HepG2 (cell line): ENCODE measurements around the gene PDK2. TPM values are rescaled to one million over a fixed set of nuclear protein-coding genes. Genes with fewer than 3 reads are reported as not detected.

Experiments
- AGO1 ChIP-seq: fragments of 200-400 bp; formaldehyde crosslinking; IDR thresholded peaks from 2 replicates; pipeline ENCODE4 v1.6.1; 2017; ENCODE audit warnings: mild to moderate bottlenecking, low read depth, low read length, moderate library complexity; ENCODE audit not compliant: poor library complexity, severe bottlenecking
- ATM ChIP-seq: fragments of 450-650 bp; IDR thresholded peaks from 2 replicates; pipeline ENCODE4 v1.7.1; 2017; ENCODE audit warnings: mild to moderate bottlenecking, borderline replicate concordance
- GZF1 ChIP-seq: sonication (generic); formaldehyde crosslinking; IDR thresholded peaks from 2 replicates; pipeline ENCODE4 v1.5.1; 2020; ENCODE audit warnings: mild to moderate bottlenecking, missing genetic modification reagents
- HHEX ChIP-seq: IDR thresholded peaks from 2 replicates; pipeline ENCODE4 v1.6.1; 2016; ENCODE audit warnings: control low read depth
- JUNB ChIP-seq: sonication (generic); formaldehyde crosslinking; IDR thresholded peaks from 2 replicates; pipeline ENCODE4 v1.8.0; 2022; ENCODE audit warnings: missing genetic modification reagents, mild to moderate bottlenecking, borderline replicate concordance
- LCORL ChIP-seq, 2 experiments: fragments of 450-650 bp in 1 of 2; sonication (generic) in 1 of 2; formaldehyde crosslinking in 1 of 2; IDR thresholded peaks; 2 replicates each; pipeline versions ENCODE4 v1.5.0 to v1.6.1; 2017 to 2020; ENCODE audit warnings: antibody characterized with exemption in 1 of 2, missing genetic modification reagents in 1 of 2
- NFIB ChIP-seq: sonication (generic); formaldehyde crosslinking; IDR thresholded peaks from 2 replicates; pipeline ENCODE4 v1.9.0; 2021; ENCODE audit warnings: missing genetic modification reagents, mild to moderate bottlenecking, borderline replicate concordance
- PPARG ChIP-seq: conservative IDR thresholded peaks from 2 replicates; pipeline ENCODE4 v1.6.1; 2016; ENCODE audit warnings: missing biosample characterization, missing genetic modification reagents
- RFX3 ChIP-seq: IDR thresholded peaks from 2 replicates; pipeline ENCODE4 v1.6.1; 2016; ENCODE audit warnings: missing biosample characterization, missing genetic modification reagents
- TARDBP ChIP-seq: sonication (generic); formaldehyde crosslinking; IDR thresholded peaks from 2 replicates; pipeline ENCODE4 v1.8.0; 2022; ENCODE audit warnings: mild to moderate bottlenecking, missing genetic modification reagents
- TBL1XR1 ChIP-seq: fragments of 150-350 bp; IDR thresholded peaks from 2 replicates; pipeline ENCODE4 v1.6.1; 2014; ENCODE audit warnings: borderline replicate concordance, low read length; ENCODE audit not compliant: partially characterized antibody
- TGIF2 ChIP-seq: IDR thresholded peaks from 2 replicates; pipeline ENCODE4 v1.6.1; 2016; ENCODE audit warnings: control low read depth, missing compliant biosample characterization
- ZBTB42 ChIP-seq: sonication (generic); formaldehyde crosslinking; IDR thresholded peaks from 2 replicates; pipeline ENCODE4 v1.5.0; 2020; ENCODE audit warnings: mild to moderate bottlenecking, missing genetic modification reagents
- ZBTB7B ChIP-seq: sonication (generic); formaldehyde crosslinking; IDR thresholded peaks from 2 replicates; pipeline ENCODE4 v1.4.0; 2020; ENCODE audit warnings: missing genetic modification reagents
- ZFP36 ChIP-seq: fragments of 150-350 bp; IDR thresholded peaks from 2 replicates; pipeline ENCODE4 v1.6.1; 2018; ENCODE audit warnings: borderline replicate concordance, low read length, low read depth; ENCODE audit not compliant: partially characterized antibody
- ZNF136 ChIP-seq: sonication (generic); formaldehyde crosslinking; IDR thresholded peaks from 2 replicates; pipeline ENCODE4 v1.8.1; 2022; ENCODE audit warnings: low read depth, mild to moderate bottlenecking, moderate library complexity, missing genetic modification reagents
- ZNF343 ChIP-seq: sonication (generic); formaldehyde crosslinking; IDR thresholded peaks from 2 replicates; pipeline ENCODE4 v1.4.0; 2020; ENCODE audit warnings: mild to moderate bottlenecking, missing genetic modification reagents
- ZNF460 ChIP-seq: sonication (generic); formaldehyde crosslinking; IDR thresholded peaks from 2 replicates; pipeline ENCODE4 v1.5.1; 2020; ENCODE audit warnings: missing genetic modification reagents, mild to moderate bottlenecking, borderline replicate concordance
- ZNF598 ChIP-seq: sonication (generic); formaldehyde crosslinking; IDR thresholded peaks from 2 replicates; pipeline ENCODE4 v1.5.1; 2020; ENCODE audit warnings: mild to moderate bottlenecking, missing genetic modification reagents, borderline replicate concordance
- polyA plus RNA-seq, 8 experiments: library from polyadenylated mRNA; depleted of rRNA in 3 of 8; stranded (reverse) in 7 of 8; unstranded in 1 of 8; fragments of >200 nt; fragmentation: Illumina TruSeq in 4 of 8; extraction: Trizol in 4 of 8; gene quantifications; 2 replicates each; pipeline versions ENCODE4 v1.2.1 to v1.2.3, GENCODE V29; 2011 to 2016; ENCODE audit warnings: low read depth in 4 of 8, missing spikeins in 1 of 8, mixed read lengths in 1 of 8; ENCODE audit not compliant: insufficient read depth in 1 of 8
- total RNA-seq, 5 experiments: library from RNA; depleted of rRNA; stranded (reverse); fragments of >200 nt; fragmentation: Illumina TruSeq; extraction: Trizol; gene quantifications; 2 replicates each; pipeline ENCODE4 v1.2.3, GENCODE V29; 2016; ENCODE audit warnings: low read depth in 1 of 5
- TF ChIP-seq, protein P1 (sequence below): sonication (generic); formaldehyde crosslinking; IDR thresholded peaks from 2 replicates; pipeline ENCODE4 v1.9.0; 2021; ENCODE audit warnings: missing genetic modification reagents, borderline replicate concordance
- TF ChIP-seq, protein P2 (sequence below): sonication (generic); formaldehyde crosslinking; IDR thresholded peaks from 2 replicates; pipeline ENCODE4 v1.5.0; 2020; ENCODE audit warnings: mild to moderate bottlenecking, missing genetic modification reagents
- TF ChIP-seq, protein P3 (sequence below): sonication (generic); formaldehyde crosslinking; IDR thresholded peaks from 2 replicates; pipeline ENCODE4 v1.4.0; 2020; ENCODE audit warnings: mild to moderate bottlenecking, missing genetic modification reagents
- TF ChIP-seq, protein P4 (sequence below): sonication (generic); formaldehyde crosslinking; IDR thresholded peaks from 2 replicates; pipeline ENCODE4 v1.5.0; 2020; ENCODE audit warnings: missing genetic modification reagents

The PDK2 gene
- total and polyA plus RNA-seq, 2 of the 13 experiments (the other 11 are each of a cell fraction or from before 2014, with no cell fraction given): 18.5 to 59.7 TPM

DNA sequence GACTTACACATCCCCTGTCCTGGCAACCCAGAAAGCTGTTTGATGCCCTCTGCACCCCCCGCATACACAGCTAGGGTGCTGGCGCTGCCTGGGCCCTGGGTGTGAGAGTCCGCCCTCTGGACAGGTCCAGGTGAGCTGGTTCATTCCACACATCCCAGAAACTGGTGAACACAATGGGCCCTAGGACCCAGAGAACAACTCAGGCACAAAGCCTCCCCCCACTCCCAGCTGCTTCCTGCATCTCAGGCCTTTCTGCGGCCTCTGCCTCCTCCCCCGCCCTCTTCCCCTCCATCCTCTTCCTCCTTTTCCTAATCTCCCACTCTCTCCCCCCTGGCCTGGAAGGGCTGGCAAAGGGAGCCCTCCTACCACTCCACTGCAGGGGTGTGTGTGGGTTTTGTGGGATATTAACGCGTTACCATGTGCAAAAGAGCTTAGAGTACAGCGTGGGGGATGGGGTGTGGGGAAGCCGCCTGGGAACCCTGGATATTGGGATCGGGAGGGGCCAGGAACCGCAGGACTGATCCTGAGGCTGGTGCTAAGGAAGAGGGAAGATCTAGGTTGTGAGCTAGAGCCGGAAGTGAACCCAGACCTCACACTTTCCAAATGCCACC, 56.9 kb downstream of the PDK2 start (continued):
- TF ChIP-seq, protein P1, sequence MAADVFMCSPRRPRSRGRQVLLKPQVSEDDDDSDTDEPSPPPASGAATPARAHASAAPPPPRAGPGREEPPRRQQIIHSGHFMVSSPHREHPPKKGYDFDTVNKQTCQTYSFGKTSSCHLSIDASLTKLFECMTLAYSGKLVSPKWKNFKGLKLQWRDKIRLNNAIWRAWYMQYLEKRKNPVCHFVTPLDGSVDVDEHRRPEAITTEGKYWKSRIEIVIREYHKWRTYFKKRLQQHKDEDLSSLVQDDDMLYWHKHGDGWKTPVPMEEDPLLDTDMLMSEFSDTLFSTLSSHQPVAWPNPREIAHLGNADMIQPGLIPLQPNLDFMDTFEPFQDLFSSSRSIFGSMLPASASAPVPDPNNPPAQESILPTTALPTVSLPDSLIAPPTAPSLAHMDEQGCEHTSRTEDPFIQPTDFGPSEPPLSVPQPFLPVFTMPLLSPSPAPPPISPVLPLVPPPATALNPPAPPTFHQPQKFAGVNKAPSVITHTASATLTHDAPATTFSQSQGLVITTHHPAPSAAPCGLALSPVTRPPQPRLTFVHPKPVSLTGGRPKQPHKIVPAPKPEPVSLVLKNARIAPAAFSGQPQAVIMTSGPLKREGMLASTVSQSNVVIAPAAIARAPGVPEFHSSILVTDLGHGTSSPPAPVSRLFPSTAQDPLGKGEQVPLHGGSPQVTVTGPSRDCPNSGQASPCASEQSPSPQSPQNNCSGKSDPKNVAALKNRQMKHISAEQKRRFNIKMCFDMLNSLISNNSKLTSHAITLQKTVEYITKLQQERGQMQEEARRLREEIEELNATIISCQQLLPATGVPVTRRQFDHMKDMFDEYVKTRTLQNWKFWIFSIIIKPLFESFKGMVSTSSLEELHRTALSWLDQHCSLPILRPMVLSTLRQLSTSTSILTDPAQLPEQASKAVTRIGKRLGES (CRISPR knock-in tag): no peak
- TF ChIP-seq, protein P2, sequence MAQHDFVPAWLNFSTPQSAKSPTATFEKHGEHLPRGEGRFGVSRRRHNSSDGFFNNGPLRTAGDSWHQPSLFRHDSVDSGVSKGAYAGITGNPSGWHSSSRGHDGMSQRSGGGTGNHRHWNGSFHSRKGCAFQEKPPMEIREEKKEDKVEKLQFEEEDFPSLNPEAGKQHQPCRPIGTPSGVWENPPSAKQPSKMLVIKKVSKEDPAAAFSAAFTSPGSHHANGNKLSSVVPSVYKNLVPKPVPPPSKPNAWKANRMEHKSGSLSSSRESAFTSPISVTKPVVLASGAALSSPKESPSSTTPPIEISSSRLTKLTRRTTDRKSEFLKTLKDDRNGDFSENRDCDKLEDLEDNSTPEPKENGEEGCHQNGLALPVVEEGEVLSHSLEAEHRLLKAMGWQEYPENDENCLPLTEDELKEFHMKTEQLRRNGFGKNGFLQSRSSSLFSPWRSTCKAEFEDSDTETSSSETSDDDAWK (CRISPR knock-in tag): no peak
- TF ChIP-seq ZNF136 (CRISPR knock-in tag): no peak
- peak; percentile 28 for TF ChIP-seq TBL1XR1
- TF ChIP-seq JUNB: no peak
- TF ChIP-seq ZNF343 (CRISPR knock-in tag): no peak
- no peak for TF ChIP-seq ATM
- peak; percentile 60; the same call in 1 of the 2 replicates for TF ChIP-seq TARDBP (CRISPR knock-in tag)
- peak; percentile 48; the same call in 1 of the 2 replicates for TF ChIP-seq ZBTB7B
- no peak for TF ChIP-seq AGO1
- no peak for TF ChIP-seq HHEX
- no peak for TF ChIP-seq NFIB (CRISPR knock-in tag)
- TF ChIP-seq ZBTB42 (CRISPR knock-in tag): 0 out of 2 replicates have a peak, but pooled peaks have one; percentile 19
- no peak for TF ChIP-seq ZFP36
- TF ChIP-seq LCORL (IDR thresholded peaks at IDR 0.05): no peak
- TF ChIP-seq LCORL (CRISPR knock-in tag; IDR thresholded peaks at IDR 0.05): peak; percentile 88; the same call in 1 of the 2 replicates
- no peak for TF ChIP-seq ZNF460 (CRISPR knock-in tag)
- no peak for TF ChIP-seq PPARG (CRISPR knock-in tag)
- TF ChIP-seq TGIF2 (CRISPR knock-in tag): 0 out of 2 replicates have a peak, but pooled peaks have one; percentile 28
- TF ChIP-seq ZNF598 (CRISPR knock-in tag): no peak
- no peak for TF ChIP-seq GZF1 (CRISPR knock-in tag)
- TF ChIP-seq, protein P3, sequence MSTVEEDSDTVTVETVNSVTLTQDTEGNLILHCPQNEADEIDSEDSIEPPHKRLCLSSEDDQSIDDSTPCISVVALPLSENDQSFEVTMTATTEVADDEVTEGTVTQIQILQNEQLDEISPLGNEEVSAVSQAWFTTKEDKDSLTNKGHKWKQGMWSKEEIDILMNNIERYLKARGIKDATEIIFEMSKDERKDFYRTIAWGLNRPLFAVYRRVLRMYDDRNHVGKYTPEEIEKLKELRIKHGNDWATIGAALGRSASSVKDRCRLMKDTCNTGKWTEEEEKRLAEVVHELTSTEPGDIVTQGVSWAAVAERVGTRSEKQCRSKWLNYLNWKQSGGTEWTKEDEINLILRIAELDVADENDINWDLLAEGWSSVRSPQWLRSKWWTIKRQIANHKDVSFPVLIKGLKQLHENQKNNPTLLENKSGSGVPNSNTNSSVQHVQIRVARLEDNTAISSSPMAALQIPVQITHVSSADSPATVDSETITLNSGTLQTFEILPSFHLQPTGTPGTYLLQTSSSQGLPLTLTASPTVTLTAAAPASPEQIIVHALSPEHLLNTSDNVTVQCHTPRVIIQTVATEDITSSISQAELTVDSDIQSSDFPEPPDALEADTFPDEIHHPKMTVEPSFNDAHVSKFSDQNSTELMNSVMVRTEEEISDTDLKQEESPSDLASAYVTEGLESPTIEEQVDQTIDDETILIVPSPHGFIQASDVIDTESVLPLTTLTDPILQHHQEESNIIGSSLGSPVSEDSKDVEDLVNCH (CRISPR knock-in tag): no peak
- TF ChIP-seq RFX3: no peak
- TF ChIP-seq, protein P4, sequence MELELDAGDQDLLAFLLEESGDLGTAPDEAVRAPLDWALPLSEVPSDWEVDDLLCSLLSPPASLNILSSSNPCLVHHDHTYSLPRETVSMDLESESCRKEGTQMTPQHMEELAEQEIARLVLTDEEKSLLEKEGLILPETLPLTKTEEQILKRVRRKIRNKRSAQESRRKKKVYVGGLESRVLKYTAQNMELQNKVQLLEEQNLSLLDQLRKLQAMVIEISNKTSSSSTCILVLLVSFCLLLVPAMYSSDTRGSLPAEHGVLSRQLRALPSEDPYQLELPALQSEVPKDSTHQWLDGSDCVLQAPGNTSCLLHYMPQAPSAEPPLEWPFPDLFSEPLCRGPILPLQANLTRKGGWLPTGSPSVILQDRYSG: no peak
